Activated CD4-positive, CD25-positive, alpha-beta regulatory T cell treated with anti-CD3 and anti-CD28 coated beads, Interleukin-2, amount 50 U/mL, for 16 hours (primary cell): ENCODE data around the gene CECR2.
"Not testable (repeated sequence)": the region's sequence is repeated elsewhere in the genome, so short reads cannot be mapped to it uniquely, and the experiment has no call there.

Source experiments
- DNase-seq: peaks from one replicate; pipeline ENCODE4 v3.0.0-alpha.2; 2020; ENCODE audit warnings: low read depth, low spot score

CECR2 gene

DNA sequence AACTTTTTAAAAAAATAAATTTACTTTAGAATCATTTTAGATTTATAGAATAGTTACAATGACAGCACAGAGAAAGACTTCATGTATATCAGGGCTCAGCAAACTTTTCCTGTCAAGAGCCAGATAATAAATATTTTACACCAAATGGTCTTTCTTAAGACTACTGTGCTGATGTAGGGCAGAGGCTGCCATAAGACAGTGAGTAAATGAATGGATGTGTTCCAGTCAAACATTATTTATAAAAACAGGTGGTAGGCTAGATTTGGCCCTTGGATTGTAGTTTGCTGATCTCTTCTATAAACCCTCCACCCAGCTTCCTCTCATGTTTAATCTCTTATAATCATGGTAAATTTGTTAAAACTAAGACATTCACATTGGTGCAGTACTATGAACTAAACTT lies 33.0 kb downstream of the CECR2 start:
- DNase-seq = no peak

DNA sequence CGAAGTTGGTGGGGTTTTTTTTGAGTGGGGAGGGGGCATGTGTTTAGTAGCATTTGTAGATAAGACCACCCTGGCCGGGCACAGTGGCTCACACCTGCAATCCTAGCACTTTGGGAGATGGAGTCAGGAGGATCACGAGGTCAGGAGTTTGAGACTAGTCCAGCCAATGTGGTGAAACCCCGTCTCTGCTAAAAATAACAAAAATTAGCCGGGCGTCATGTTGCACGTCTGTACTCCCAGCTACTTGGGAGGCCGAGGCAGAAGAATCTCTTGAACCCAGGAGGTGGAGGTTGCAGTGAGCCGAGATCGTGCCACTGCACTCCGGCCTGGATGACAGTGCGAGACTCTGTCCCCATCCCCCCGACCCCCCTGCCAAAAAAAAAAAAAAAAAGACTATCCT lies 34.6 kb downstream of the CECR2 start:
- DNase-seq = no peak

DNA sequence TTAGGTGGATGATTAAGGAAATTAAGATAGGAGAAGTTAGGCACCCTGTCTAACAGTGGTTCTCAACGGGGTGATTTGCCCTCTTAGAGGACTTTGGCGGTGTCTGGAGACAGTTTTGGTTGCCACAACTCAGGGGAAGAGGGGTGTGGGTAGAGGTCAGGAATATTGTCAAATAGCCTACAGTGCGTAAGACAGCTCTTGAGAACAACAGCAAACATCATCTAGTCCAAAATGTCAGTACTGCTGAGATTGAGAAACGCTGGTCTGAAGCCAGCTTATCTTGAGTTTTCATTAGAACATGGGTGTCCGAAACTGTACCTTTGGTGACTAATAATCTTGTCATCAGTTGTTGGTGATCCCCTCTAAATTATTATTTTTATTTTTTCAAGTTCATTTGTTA lies 38.4 kb downstream of the CECR2 start:
- no peak for DNase-seq

DNA sequence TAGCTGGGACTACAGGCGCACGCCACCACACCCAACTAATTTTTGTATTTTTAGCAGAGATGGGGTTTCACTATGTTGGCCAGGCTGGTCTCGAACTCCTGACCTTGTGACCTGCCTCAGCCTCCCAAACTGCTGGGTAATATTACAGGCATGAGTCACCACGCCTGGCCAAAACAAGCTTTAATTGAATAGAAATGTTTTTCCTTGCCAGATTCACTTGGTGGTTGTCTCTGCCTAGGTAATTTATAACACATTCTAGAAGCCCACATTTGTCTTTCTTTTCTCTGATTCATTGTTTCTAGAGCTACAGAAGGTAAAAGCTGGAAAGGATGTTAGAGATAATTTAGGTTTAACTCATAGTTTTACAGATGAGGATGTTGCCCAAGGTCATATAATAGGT lies 41.3 kb downstream of the CECR2 start:
- DNase-seq = no peak

DNA sequence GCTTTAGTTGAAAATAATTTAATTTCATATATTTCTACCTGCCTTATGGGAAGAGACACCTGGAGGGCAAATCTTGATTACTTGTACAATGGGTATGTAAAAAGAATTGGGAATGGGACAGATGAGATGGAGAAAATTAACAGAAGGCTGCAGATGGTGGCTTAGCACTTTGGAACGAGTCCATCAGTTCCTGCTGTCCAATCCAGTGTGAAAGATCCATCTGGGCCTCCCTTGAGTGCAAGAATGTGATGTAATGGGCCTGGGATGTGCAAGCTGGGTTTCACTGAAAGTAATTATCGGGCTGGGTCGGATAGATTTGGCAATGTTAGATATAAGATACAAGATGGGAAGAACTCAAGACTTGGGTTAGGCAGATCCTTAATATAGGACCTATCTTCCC lies 42.0 kb downstream of the CECR2 start:
- no peak for DNase-seq

DNA sequence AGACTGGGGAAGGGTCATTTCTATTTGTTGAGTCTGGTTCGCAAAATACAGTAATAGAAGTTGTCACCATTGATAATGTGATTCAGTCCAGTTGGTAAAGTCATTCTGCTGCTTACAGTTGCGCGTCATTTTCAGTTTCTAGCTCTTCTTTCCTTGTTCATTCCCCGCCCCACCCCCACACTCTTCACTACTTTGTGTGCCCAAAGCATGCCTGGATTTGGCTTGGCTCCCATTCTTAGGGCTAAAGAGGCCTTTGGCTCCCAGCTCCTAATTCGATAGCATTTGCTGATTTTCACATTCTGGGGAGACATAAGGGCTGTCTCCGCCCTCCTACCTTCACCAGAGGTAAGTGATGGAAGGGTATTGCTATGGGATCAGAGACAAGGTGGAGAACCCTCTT lies 43.0 kb downstream of the CECR2 start:
- no peak for DNase-seq

DNA sequence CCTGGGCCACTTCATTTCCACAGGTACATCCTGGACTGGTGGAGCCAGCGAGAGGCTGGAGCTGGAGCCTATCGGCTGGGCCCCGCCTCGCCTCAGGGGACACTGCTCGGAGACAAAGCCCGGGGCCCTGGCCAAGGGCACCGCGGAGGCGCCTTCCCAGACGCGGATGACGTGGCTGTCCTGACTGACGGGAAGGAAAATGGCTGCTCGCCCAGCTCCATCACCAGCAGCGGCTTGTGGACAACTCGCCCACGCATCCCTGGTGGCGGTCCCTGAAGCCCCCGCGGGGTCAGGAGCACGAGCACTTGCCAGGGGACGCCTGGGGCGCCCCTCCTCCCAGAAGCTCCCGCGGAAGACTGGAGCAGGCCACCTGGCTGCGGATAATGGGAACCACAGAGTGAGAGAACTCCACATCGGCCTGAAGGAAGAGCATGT lies 49.6 kb downstream of the CECR2 start:
- DNase-seq = no peak

DNA sequence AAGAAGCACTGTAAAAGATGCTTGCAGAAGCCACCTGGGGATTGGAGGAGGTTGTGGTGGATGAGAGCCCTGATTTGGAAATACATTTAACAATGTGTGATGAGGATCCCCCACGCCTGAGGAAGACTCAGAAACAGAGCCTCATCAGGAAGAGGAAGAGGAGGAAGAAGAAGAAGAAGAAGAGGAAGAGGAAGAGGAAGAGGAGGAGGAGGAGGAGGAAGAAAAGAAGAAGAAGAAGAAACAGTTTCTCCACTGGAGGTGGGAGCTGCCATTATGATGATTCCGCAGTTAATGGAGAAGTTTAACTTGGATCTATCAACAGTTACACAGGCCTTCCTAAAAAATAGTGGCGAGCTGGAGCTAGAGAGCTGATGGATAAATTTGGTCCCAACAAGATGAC lies 50.1 kb downstream of the CECR2 start:
- no peak for DNase-seq

DNA sequence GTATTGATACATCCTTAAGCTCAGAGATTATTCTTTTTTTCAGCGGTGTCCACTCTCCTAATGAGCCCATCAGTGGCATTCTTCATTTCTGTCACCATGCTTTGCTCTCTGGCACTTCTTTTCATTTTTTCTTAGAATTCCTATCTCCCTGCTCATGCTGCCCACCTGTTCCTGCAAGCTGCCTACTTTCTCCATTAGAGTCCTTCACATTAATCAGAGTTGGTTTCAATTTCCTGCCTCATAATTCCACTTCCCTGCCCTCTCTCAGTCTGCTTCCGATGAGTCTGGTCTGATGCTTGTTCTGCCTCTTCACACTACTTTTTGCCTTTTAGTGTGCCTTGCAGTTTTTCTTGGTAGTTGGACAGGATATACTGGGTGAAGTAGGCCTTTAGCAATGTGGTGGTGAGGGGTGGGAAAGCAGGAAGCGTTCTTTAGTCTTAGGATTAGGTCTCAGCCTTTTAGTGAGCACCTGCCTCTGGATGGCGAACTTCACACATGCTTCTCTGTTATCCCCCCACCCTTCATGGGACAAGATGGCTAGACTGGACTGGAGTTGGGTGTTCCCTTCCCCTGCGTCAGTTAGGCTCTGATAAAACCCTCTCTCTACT lies 53.6 kb downstream of the CECR2 start:
- no peak for DNase-seq

DNA sequence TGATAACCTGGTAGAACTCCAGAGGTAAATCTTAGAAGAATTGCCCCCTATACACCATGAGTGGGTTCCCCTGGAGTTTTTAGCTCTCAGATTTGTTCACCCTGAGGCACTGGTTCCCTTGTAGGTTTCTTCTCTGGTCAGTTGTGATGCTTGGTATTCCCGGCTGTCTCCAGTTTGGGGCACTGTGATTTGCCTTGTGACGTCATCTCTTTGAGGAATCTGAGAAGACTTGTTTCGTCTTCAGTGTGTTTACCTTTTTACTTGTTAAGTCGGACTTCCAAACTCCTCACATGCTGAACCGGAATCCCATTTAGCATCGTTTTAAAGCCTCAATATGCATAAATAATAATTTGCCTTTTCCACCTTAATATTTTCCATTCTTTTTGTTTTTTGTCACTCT lies 54.4 kb downstream of the CECR2 start:
- no peak for DNase-seq

DNA sequence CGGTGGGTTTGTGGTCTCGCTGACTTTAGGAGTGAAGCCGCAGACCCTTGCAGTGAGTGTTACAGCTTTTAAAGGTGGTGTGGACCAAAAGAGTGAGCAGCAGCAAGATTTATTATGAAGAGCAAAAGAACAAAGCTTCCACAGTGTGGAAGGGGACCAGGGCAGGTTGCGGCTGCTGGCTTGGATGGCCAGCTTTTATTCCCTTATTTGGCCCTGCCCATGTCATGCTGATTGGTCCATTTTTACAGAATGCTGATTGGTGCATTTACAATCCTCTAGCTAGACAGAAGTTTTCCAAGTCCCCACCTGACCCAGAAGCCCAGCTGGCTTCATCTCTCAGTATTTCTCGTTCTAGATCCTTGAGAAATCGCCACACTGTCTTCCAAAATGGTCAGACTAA lies 58.3 kb downstream of the CECR2 start:
- not testable (repeated sequence) for DNase-seq

DNA sequence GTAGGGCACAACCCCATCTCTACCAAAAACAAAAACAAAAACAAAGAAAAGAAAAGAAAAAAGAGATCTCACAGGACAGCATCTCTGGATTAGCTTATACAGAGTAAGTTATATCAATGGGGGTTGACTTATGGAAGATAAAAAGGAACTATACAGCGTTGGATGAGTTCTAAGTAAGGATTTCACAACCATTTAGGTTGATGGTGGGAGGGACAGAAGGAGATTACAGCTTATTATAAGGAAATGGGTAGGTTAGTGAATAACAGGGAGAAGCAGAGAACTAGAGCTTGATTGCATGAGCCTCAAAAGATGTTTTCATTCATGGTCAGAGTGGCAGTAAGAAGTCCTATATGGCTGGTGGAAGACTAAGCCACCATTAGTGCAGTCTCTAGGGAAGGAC lies 60.3 kb downstream of the CECR2 start:
- no peak for DNase-seq

DNA sequence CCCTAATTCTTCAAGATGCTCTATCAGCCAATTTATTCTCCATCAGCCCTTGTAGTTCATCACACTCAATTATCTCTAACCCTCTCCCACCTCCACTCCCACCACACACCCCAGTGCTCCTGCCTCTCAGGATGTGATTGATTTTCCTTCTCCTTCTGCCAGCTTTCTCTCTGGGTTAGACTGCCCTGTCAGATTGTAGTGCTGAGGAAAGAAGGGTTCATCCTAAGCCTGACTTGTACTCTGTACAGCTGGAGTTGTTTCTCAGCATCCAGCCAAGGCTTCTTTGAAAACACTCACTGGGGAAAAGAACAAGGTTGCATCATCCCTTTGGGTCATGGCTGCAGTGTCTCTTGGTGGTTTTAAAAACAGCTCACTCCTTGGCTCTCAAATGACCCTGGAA lies 61.2 kb downstream of the CECR2 start:
- no peak for DNase-seq

DNA sequence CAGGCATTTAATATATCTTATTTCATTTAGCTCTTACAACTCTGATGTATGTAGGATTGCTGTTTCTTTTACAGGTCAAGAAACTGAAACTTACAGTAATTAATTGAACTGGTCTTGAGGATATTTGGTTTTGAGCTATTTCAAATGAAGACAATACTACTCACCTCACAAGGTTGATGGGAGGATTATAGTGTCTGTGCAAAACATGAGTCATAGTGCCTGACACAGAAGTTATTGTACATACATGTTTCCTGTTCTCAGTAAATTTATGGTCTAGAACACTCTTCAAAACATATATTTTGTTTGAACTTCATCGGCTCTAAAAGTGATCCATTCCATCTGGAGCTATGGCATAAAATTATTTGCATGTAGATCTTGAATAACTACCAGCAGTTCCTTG lies 61.9 kb downstream of the CECR2 start:
- DNase-seq = no peak

DNA sequence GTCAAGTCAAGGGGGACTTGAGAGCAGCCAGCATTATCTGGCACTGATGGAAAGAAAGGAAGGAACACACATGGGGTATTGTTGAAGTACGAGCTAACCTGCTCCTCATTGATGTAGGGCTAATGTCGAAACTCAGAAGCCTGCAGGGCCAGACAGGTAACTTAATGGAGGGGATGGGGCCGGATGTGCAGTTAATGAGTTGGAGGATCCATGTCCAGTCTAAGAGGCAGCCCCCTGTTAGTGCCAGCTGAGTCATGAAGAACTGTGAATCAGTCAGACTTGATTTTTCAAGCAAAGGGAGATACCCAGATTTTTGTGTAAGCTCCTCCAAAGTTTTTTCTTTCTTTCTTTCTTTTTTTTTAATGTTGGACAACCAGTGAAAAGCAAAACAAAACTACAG lies 65.6 kb downstream of the CECR2 start:
- DNase-seq = no peak

DNA sequence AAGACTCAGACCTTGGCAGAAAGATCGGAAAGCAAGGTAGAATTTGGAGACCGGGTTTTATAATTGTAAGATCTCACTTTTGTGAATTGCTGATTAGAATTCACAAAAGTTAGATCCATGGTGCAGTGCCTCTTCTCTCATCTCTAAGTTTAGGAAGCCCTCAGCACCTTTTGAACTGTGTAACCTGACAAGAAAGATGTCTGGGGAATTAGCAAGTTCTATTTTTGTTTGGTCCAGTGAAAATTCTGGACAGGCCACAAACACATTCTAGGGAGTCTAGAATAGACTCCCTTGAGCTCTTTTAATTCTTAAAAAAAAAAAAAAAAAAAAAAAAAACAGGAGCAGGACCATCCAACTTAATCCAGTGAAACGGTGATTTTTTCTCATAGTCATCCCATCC lies 66.1 kb downstream of the CECR2 start:
- DNase-seq = no peak

DNA sequence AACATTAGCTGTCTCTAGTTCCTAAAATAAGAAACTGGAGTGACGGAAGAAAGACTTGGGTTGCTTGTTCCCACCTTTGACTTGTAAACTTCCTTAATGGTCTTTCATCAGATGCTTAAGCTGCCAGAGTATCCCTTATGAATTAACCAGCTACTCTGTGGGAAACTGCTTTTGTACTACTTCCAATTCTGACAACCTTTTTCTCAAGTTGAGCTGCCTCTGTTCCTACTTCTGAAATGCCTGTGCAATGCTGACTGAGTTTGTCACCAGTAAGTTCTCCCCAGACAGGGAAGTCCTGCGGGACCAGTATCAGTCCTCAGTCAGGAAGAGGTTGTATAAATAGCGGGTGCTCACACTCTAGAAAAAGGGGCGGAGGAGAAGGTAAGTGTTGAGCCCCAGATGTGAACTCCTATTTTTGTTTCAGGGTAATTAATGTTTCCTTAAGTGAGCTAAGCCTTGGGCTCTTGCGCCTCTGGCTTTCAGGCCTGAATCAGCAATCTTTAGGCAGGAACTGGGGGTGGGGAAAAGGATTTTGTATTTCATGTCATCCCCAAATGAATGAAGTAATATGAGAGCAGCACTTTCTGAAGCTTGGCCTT lies 67.2 kb downstream of the CECR2 start:
- no peak for DNase-seq

DNA sequence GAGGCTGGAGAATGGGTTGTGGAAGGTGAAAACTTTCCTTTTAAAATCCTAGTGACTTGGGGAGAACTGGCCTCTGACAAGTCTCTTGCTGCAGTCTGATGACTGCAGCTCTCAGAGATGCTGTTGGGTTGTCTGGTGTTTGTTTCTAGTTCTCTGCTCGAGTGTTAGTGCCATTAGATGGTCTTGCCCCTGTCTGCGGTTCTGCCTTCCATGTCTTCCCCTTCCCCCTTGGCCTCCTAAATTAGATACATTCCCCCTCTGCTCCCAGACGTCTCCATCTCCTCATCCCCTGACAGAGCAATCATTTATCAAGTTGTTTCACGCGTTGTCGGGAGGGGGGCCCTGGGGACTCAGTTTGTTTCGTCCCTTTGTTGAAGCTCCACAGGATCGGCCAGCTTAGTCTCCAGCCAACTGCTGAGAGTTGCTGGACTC lies 67.7 kb downstream of the CECR2 start:
- no peak for DNase-seq

DNA sequence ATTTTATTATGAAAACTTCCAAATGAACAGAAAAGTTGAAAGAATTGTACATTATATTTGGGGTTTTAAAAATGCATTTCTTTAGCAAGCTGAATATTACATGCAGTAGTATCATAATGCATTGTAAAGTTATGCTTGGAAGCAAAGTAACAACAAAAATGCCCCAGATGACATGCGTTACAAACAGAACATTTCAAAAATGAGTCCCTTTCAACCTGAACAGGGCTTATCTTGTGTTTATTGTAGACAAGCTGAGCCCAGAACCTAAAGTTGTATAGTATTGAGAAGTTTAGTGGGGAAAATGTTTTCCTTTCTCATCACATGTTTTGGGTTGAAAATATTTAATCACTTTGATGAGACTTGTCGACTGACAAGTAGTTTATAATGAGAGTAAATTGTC lies 68.8 kb downstream of the CECR2 start:
- no peak for DNase-seq

DNA sequence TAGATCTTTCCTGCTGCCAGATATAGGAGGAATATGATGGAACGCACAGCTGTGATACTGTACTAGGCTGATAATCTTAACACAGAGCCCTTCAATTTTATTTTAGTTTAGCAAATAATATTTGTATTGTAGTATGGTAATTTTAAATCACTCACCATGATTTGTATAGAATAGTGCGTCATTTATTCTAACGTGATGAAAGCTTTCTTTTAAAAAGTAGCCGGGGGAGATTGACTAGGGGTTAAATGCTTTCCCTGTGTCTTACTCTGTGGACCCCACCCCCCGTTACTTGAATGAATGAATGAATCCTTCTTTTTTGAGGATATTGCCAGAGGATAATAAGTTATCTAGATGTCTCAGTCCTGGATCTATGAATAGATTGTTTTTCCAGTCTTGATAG lies 72.1 kb downstream of the CECR2 start:
- no peak for DNase-seq

DNA sequence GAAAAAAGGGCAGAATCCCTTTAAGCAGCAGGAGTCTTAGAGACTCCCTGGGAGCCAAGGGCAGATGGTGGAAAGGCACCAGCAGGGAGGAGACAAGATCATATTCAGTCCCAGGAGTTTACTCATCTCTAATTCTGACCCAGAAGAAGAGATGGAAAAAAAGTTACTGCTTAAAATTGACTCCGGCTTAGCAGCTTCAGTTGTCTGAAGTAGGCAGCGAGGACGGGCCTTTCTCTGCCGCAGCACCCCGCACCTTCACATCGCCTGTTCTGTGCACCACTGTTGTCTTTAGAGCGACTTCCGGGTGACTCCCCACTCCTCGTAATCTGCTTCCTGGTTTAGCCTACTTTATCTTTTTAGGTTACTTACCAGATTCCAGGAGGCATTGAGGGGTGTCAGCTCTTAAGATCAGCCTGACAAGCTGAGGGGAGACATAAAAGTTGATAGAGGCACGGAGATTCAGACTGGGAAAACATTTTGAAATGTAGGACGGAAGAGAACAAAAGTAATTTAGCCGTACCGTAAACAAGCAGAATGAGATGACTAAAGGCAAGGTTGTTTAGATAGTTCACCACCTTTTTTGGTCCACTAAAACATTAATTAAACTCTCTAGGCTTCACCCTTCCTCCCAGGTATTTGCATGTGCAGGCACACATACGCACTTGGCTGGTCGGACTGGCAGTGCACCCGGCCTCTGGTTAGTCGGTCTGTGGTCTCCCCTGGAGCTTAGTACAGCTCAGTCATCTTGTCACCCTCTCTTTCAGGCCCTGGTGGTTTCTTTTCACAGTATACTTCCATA lies 74.3 kb downstream of the CECR2 start:
- DNase-seq = no peak

DNA sequence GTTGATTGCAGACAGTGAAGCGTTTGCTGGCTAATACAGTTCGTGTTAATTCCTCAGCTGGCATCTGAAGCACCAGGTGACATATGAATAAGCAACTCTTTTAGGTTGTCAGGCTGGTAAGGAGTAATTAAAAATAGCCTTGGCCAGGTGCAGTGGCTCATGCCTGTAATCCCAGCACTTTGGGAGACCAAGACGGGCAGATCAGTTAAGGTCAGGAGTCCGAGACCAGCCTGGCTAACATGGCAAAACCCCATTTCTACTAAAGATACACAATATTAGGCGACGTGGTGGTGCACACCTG lies 74.9 kb downstream of the CECR2 start:
- DNase-seq = no peak

DNA sequence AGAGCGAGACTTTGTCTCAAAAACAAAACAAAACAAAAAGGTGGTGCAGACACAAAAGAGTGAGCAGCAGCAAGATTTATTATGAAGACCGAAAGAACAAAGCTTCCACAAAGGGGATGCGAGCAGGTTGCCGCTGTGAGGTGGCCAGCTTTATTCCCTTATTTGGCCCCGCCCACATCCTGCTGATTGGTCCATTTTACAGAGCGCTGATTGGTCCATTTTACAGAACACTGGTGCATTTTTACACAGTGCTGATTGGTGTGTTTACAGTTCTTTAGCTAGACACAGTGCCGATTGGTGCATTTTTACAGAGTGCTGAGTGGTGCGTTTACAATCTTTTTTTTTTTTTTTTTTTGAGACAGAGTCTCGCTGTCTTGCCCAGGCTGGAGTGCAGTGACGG lies 77.4 kb downstream of the CECR2 start:
- no peak for DNase-seq
